GM23338 (cell line): ENCODE measurements around the gene C1QTNF5.

ENCODE experiments used
- CREB1 ChIP-seq: fragments of 250-450 bp; sonication (Bioruptor Pico); IDR thresholded peaks from 2 replicates; pipeline ENCODE4 v1.5.0; 2020; ENCODE audit warnings: low read depth, mild to moderate bottlenecking, moderate library complexity
- CTCF ChIP-seq, 2 experiments: fragments of 200-600 bp in 1 of 2; sonication (generic) in 1 of 2; conservative IDR thresholded peaks; 2 replicates each; pipeline versions ENCODE4 v1.5.1 to v1.6.1; 2016 to 2017; ENCODE audit warnings: antibody characterized with exemption in 2 of 2, low read depth in 2 of 2, mild to moderate bottlenecking in 2 of 2, moderate library complexity in 1 of 2
- REST ChIP-seq: IDR thresholded peaks from one replicate; pipeline ENCODE4 v1.6.1; 2018; ENCODE audit warnings: antibody characterized with exemption; ENCODE audit not compliant: unreplicated experiment

GRCh38 chr11:119369132-119369925, 28.6 kb upstream of the C1QTNF5 start:
- TF ChIP-seq CREB1 (CRISPR knock-in tag) = no peak
- no peak; a peak in 1 of 4 replicates for TF ChIP-seq CTCF (conservative IDR thresholded peaks at IDR 0.05; ENCODE audit: low read depth in 2 of 2)
- no peak for TF ChIP-seq REST
